HepG2 (cell line): ENCODE measurements around the gene LCAT. TPM values are rescaled to one million over a fixed set of nuclear protein-coding genes. Genes with fewer than 3 reads are reported as not detected.

Source experiments
- ATAC-seq: fragments of 200-7000 bp; cut with Tn5 transposase; 3 replicates; pipeline ENCODE4 v1.9.1; 2020; ENCODE audit warnings: mild to moderate bottlenecking, moderate library complexity
- BruUV-seq: library from RNA; stranded (reverse); fragments of 400-500 nt; replicated peaks from 2 replicates; lab custom pipeline; 2021; lab: Mats Ljungman, UMichigan
- CTCF ChIA-PET: fragments of 300-600 bp; formaldehyde crosslinking; extraction: SDS; loops from one replicate; lab custom pipeline; 2021; ENCODE audit warnings: low total read pairs, inconsistent platforms, low intra/inter-chr PET ratio; lab: Yijun Ruan, JAX
- POLR2A ChIA-PET: fragments of 350-600 bp; sonication (Branson Sonifier 250); formaldehyde crosslinking; loops from one replicate; lab custom pipeline; 2020; ENCODE audit warnings: antibody characterized with exemption, inconsistent platforms; lab: Yijun Ruan, JAX
- DNase-seq: peaks from one replicate; pipeline ENCODE4 v3.0.0-alpha.2; 2015; ENCODE audit warnings: low spot score
- FAIRE-seq: peaks from 3 replicates; lab custom pipeline; 2011; peaks lifted over from hg19 to GRCh38; lab: Jason Lieb, UNC
- H2AFZ ChIP-seq: one replicate; pipeline ENCODE4 v1.6.1; 2011; ENCODE audit warnings: low read length, inconsistent platforms
- H3K27ac ChIP-seq: fragments of 300-600 bp; 3 replicates; pipeline ENCODE4 v1.8.0; 2011; ENCODE audit warnings: mixed run types, mild to moderate bottlenecking, mixed read lengths, low read length, inconsistent platforms; ENCODE audit not compliant: insufficient read depth; ENCODE audit errors: extremely low read length
- H3K27me3 ChIP-seq, 2 experiments: fragments of 200-600 bp in 1 of 2; 2 replicates in 1 of 2; 3 replicates in 1 of 2; pipeline versions ENCODE4 v1.6.0 to v1.8.0; 2011; ENCODE audit warnings: low read length in 2 of 2, mild to moderate bottlenecking in 2 of 2, moderate library complexity in 2 of 2, inconsistent platforms in 1 of 2; ENCODE audit not compliant: insufficient read depth in 2 of 2, control insufficient read depth in 1 of 2
- H3K36me3 ChIP-seq, 2 experiments: fragments of 200-600 bp in 1 of 2; replicated peaks in 1 of 2; 2 replicates in 1 of 2; 3 replicates in 1 of 2; pipeline versions ENCODE4 v1.5.1 to v1.8.0; 2011; ENCODE audit warnings: low read length in 2 of 2, inconsistent platforms in 1 of 2; ENCODE audit not compliant: insufficient read depth in 2 of 2, control insufficient read depth in 1 of 2
- H3K4me1 ChIP-seq: 2 replicates; pipeline ENCODE4 v1.5.1; 2012; ENCODE audit warnings: low read length, inconsistent platforms; ENCODE audit not compliant: insufficient read depth
- H3K4me2 ChIP-seq: 2 replicates; pipeline ENCODE4 v1.6.0; 2011; ENCODE audit warnings: low read depth, low read length, inconsistent platforms
- H3K4me3 ChIP-seq, 3 experiments: fragments of 200-600 bp in 1 of 3; sonication (generic), shearing (Covaris generic) in 1 of 3; replicated peaks in 1 of 3; 2 replicates each; pipeline ENCODE4 v1.5.1; 2011 to 2016; ENCODE audit warnings: low read length in 3 of 3, inconsistent platforms in 2 of 3, low read depth in 2 of 3, mild to moderate bottlenecking in 2 of 3, control low read depth in 1 of 3, mixed read lengths in 1 of 3; ENCODE audit not compliant: insufficient read depth in 1 of 3
- H3K79me2 ChIP-seq: one replicate; pipeline ENCODE4 v1.6.1; 2011; ENCODE audit warnings: low read length, inconsistent platforms; ENCODE audit not compliant: insufficient read depth
- H3K9ac ChIP-seq: 2 replicates; pipeline ENCODE4 v1.6.0; 2011; ENCODE audit warnings: mild to moderate bottlenecking, low read depth, low read length, inconsistent platforms; ENCODE audit not compliant: insufficient read depth
- H3K9me3 ChIP-seq: 2 replicates; pipeline ENCODE4 v1.5.1; 2012; ENCODE audit warnings: mild to moderate bottlenecking, low read length
- H4K20me1 ChIP-seq: 2 replicates; pipeline ENCODE4 v1.6.0; 2011; ENCODE audit warnings: inconsistent platforms, mild to moderate bottlenecking, low read length, moderate library complexity; ENCODE audit not compliant: insufficient read depth
- AGO1 ChIP-seq: fragments of 200-400 bp; formaldehyde crosslinking; IDR thresholded peaks from 2 replicates; pipeline ENCODE4 v1.6.1; 2017; ENCODE audit warnings: mild to moderate bottlenecking, low read depth, low read length, moderate library complexity; ENCODE audit not compliant: poor library complexity, severe bottlenecking
- DRAP1 ChIP-seq: IDR thresholded peaks from 2 replicates; pipeline ENCODE4 v1.6.1; 2016; ENCODE audit warnings: missing genetic modification reagents, missing compliant biosample characterization
- FOXJ3 ChIP-seq: sonication (generic); formaldehyde crosslinking; IDR thresholded peaks from 2 replicates; pipeline ENCODE4 v1.4.0; 2020; ENCODE audit warnings: missing genetic modification reagents, mild to moderate bottlenecking, borderline replicate concordance
- GATAD1 ChIP-seq: IDR thresholded peaks from 2 replicates; pipeline ENCODE4 v1.6.1; 2016; ENCODE audit warnings: missing genetic modification reagents, missing compliant biosample characterization
- GZF1 ChIP-seq: sonication (generic); formaldehyde crosslinking; IDR thresholded peaks from 2 replicates; pipeline ENCODE4 v1.5.1; 2020; ENCODE audit warnings: mild to moderate bottlenecking, missing genetic modification reagents
- HOXA5 ChIP-seq: sonication (generic); formaldehyde crosslinking; IDR thresholded peaks from 2 replicates; pipeline ENCODE4 v1.4.0; 2020; ENCODE audit warnings: missing genetic modification reagents
- JARID2 ChIP-seq: sonication (generic); formaldehyde crosslinking; IDR thresholded peaks from 2 replicates; pipeline ENCODE4 v1.8.1; 2023; ENCODE audit warnings: missing genetic modification reagents, inconsistent platforms; ENCODE audit not compliant: insufficient replicate concordance
- KMT2B ChIP-seq: IDR thresholded peaks from 2 replicates; pipeline ENCODE4 v1.6.1; 2016; ENCODE audit warnings: missing genetic modification reagents, missing compliant biosample characterization
- MBNL3 ChIP-seq: fragments of 250-450 bp; sonication (Bioruptor Pico); conservative IDR thresholded peaks from 2 replicates; pipeline ENCODE4 v1.8.0; 2022; ENCODE audit warnings: mild to moderate bottlenecking, inconsistent platforms
- NR2F1 ChIP-seq, 2 experiments: fragments of 450-650 bp in 1 of 2; formaldehyde crosslinking in 1 of 2; IDR thresholded peaks; 2 replicates each; pipeline versions ENCODE4 v1.5.0 to v1.6.1; 2016 to 2020; ENCODE audit warnings: mild to moderate bottlenecking in 1 of 2, missing compliant biosample characterization in 1 of 2, missing genetic modification reagents in 1 of 2, moderate library complexity in 1 of 2
- NRL ChIP-seq: sonication (generic); formaldehyde crosslinking; IDR thresholded peaks from 2 replicates; pipeline ENCODE4 v1.5.0; 2020; ENCODE audit warnings: missing genetic modification reagents, mild to moderate bottlenecking, moderate library complexity, borderline replicate concordance
- RBM39 ChIP-seq: fragments of 200-400 bp; formaldehyde crosslinking; IDR thresholded peaks from one replicate; pipeline ENCODE4 v1.6.1; 2018; ENCODE audit warnings: antibody characterized with exemption, mild to moderate bottlenecking, low read depth, low read length; ENCODE audit not compliant: poor library complexity, severe bottlenecking
- REL ChIP-seq: sonication (generic); formaldehyde crosslinking; conservative IDR thresholded peaks from 2 replicates; pipeline ENCODE4 v1.8.0; 2022; ENCODE audit warnings: mild to moderate bottlenecking, missing genetic modification reagents, moderate library complexity
- RXRA ChIP-seq: sonication (generic); formaldehyde crosslinking; IDR thresholded peaks from 2 replicates; pipeline ENCODE4 v1.5.1; 2020; ENCODE audit warnings: missing genetic modification reagents
- SIN3B ChIP-seq: fragments of 150-350 bp; IDR thresholded peaks from 2 replicates; pipeline ENCODE4 v1.6.1; 2014; ENCODE audit warnings: low read length
- SP140L ChIP-seq: sonication (generic); formaldehyde crosslinking; IDR thresholded peaks from 2 replicates; pipeline ENCODE4 v1.4.0; 2020; ENCODE audit warnings: missing genetic modification reagents, borderline replicate concordance
- TCF7 ChIP-seq: sonication (generic); IDR thresholded peaks from 2 replicates; pipeline ENCODE4 v1.6.1; 2016; ENCODE audit warnings: antibody characterized with exemption, low read depth
- ZNF224 ChIP-seq: sonication (generic); formaldehyde crosslinking; IDR thresholded peaks from 2 replicates; pipeline ENCODE4 v1.5.0; 2020; ENCODE audit warnings: mild to moderate bottlenecking, missing genetic modification reagents
- ZNF510 ChIP-seq: sonication (generic); formaldehyde crosslinking; IDR thresholded peaks from 2 replicates; pipeline ENCODE4 v1.4.0; 2020; ENCODE audit warnings: low read depth, mild to moderate bottlenecking, missing genetic modification reagents
- ZNF746 ChIP-seq: sonication (generic); formaldehyde crosslinking; IDR thresholded peaks from 2 replicates; pipeline ENCODE4 v1.8.0; 2022; ENCODE audit warnings: mild to moderate bottlenecking, missing genetic modification reagents
- ZNF780A ChIP-seq: sonication (generic); formaldehyde crosslinking; IDR thresholded peaks from 2 replicates; pipeline ENCODE4 v1.8.0; 2022; ENCODE audit warnings: mild to moderate bottlenecking, missing genetic modification reagents, moderate library complexity
- ZSCAN29 ChIP-seq: sonication (generic); formaldehyde crosslinking; conservative IDR thresholded peaks from 2 replicates; pipeline ENCODE4 v1.4.0; 2020; ENCODE audit warnings: mild to moderate bottlenecking, missing genetic modification reagents
- ZSCAN5A ChIP-seq: sonication (generic); formaldehyde crosslinking; IDR thresholded peaks from 2 replicates; pipeline ENCODE4 v1.8.0; 2022; ENCODE audit warnings: mild to moderate bottlenecking, missing genetic modification reagents, borderline replicate concordance
- WGBS: methylation state at CpG from one replicate; pipeline ENCODE4 v1.1.6; 2017; ENCODE audit warnings: low lambda C conversion rate; 5-methylcytosine and 5-hydroxymethylcytosine counted together
- in situ Hi-C: cut with HindIII; loops from 2 replicates; pipeline ENCODE4 v1.10.0; 2017; ENCODE audit warnings: low pct_unique_long_range_greater_than_20kb; ENCODE audit not compliant: extremely low pct_ligation_motif_present
- intact Hi-C: fragments of 100-400 bp; cut with micrococcal nuclease; formaldehyde crosslinking; loops from one replicate; pipeline ENCODE4 v1.10.0; 2022; ENCODE audit not compliant: unreplicated experiment
- polyA plus RNA-seq, 8 experiments: library from polyadenylated mRNA; depleted of rRNA in 3 of 8; stranded (reverse) in 7 of 8; unstranded in 1 of 8; fragments of >200 nt; fragmentation: Illumina TruSeq in 4 of 8; extraction: Trizol in 4 of 8; gene quantifications; 2 replicates each; pipeline versions ENCODE4 v1.2.1 to v1.2.3, GENCODE V29; 2011 to 2016; ENCODE audit warnings: low read depth in 4 of 8, missing spikeins in 1 of 8, mixed read lengths in 1 of 8; ENCODE audit not compliant: insufficient read depth in 1 of 8
- total RNA-seq, 5 experiments: library from RNA; depleted of rRNA; stranded (reverse); fragments of >200 nt; fragmentation: Illumina TruSeq; extraction: Trizol; gene quantifications; 2 replicates each; pipeline ENCODE4 v1.2.3, GENCODE V29; 2016; ENCODE audit warnings: low read depth in 1 of 5

LCAT gene
- total and polyA plus RNA-seq, 2 of the 13 experiments (the other 11 are each of a cell fraction or from before 2014, with no cell fraction given) = 36.1 to 38.9 TPM

- ChIA-PET POLR2A (interaction anchor here (0.7 to 1.7 kb wide), 3 partner anchors 9 to 37 kb away, joined by 3 to 5 read pairs (median 4); partner anchors contain the start of gene LCAT), CTCF (interaction anchor here (1.4 to 5.5 kb wide), 7 partner anchors 13 to 256 kb away, joined by 3 to 63 read pairs (median 5); partner anchors contain the start of genes NRN1L, PSKH1 and THAP11)
- no peak overlapping the region for H3K4me2 ChIP-seq
- TSS peak; percentile 10 for BruUV-seq
- in situ Hi-C loops = loop anchor here (5.0 kb wide), 2 partner anchors 41 to 111 kb away; no protein-coding TSS in a partner anchor
- no peak overlapping the region for H3K4me3 ChIP-seq
- H3K4me1 ChIP-seq = peaks cover 3% of the 10 kb centered on the region
- H3K27me3 ChIP-seq = no peaks in the 10 kb centered on the region
- no peak overlapping the region for H3K9ac ChIP-seq
- H4K20me1 ChIP-seq = no peaks in the 10 kb centered on the region; the same call in 1 of the 2 replicates
- ATAC-seq = peak; percentile 71
- 49% methylated on average over 15 of the region's 16 CpGs for WGBS
- peak; percentile 69 for DNase-seq
- no peak overlapping the region for H3K27ac ChIP-seq
- intact Hi-C loops = loop anchor here (1.0 to 5.0 kb wide), 4 partner anchors 36 to 256 kb away; partner anchors contain the start of gene PSKH1
- no peaks in the 10 kb centered on the region for H3K79me2 ChIP-seq
- H3K36me3 ChIP-seq = peaks cover 19 to 29% of the 10 kb centered on the region in 2 experiments
- FAIRE-seq = peak; percentile 64
- no peak overlapping the region for H2AFZ ChIP-seq
- no peaks in the 10 kb centered on the region for H3K9me3 ChIP-seq
- TF ChIP-seq NRL = no peak
- TF ChIP-seq ZNF224 (CRISPR knock-in tag) = no peak
- TF ChIP-seq SP140L (CRISPR knock-in tag) = no peak
- no peak for TF ChIP-seq JARID2 (CRISPR knock-in tag)
- 0 out of 2 replicates have a peak, but pooled peaks have one; percentile 7 for TF ChIP-seq ZNF746 (CRISPR knock-in tag)
- no peak for TF ChIP-seq ZSCAN5A (CRISPR knock-in tag)
- TF ChIP-seq ZNF780A (CRISPR knock-in tag) = 0 out of 2 replicates have a peak, but pooled peaks have one; percentile 58
- no peak for TF ChIP-seq NR2F1 (CRISPR knock-in tag; IDR thresholded peaks at IDR 0.05)
- TF ChIP-seq ZNF510 (CRISPR knock-in tag) = no peak
- TF ChIP-seq TCF7 = no peak
- no peak for TF ChIP-seq REL
- TF ChIP-seq GZF1 = no peak
- TF ChIP-seq SIN3B = peak; percentile 37; the same call in 1 of the 2 replicates
- TF ChIP-seq HOXA5 (CRISPR knock-in tag) = no peak
- TF ChIP-seq FOXJ3 (CRISPR knock-in tag) = no peak
- no peak for TF ChIP-seq ZSCAN29 (CRISPR knock-in tag)
- TF ChIP-seq DRAP1 (CRISPR knock-in tag) = no peak
- TF ChIP-seq KMT2B (CRISPR knock-in tag) = no peak
- TF ChIP-seq MBNL3 (CRISPR knock-in tag) = no peak
- 0 out of 2 replicates have a peak, but pooled peaks have one; percentile 49 for TF ChIP-seq RXRA (CRISPR knock-in tag)
- peak; percentile 29 for TF ChIP-seq AGO1
- peak; percentile 80 for TF ChIP-seq RBM39
- TF ChIP-seq GATAD1 = 0 out of 2 replicates have a peak, but pooled peaks have one; percentile 50
Observed at GRCh38 chr16:67928561-67929364, 15.2 kb downstream of the LCAT start.
